Forelimb muscle (tissue), 1 donor: ENCODE results near the gene LARP4. TPM values are rescaled to one million over a fixed set of nuclear protein-coding genes. Genes with fewer than 3 reads are reported as not detected.
"Not testable (repeated sequence)": the region's sequence is repeated elsewhere in the genome, so short reads cannot be mapped to it uniquely, and the experiment has no call there.

ENCODE experiments used
- DNase-seq: peaks from one replicate; pipeline ENCODE4 v3.0.0-alpha.2; 2013; ENCODE audit warnings: low read depth
- polyA plus RNA-seq: library from polyadenylated mRNA; unstranded; fragments of 120-200 nt; gene quantifications from one replicate; pipeline ENCODE4 v1.2.1, GENCODE V29; 2013; ENCODE audit not compliant: insufficient read length

LARP4 gene
- 26.3 TPM for polyA plus RNA-seq

- DNase-seq = peak; percentile 94
These were observed at the start of gene LARP4 for GRCh38 chr12:50400638-50401499. TSS of gene LARP4 (plus strand) at chr12:50400885. CDS start at chr12:50401011, 126 bp downstream.

GRCh38 chr12:50351120-50352043, 49.3 kb upstream of the LARP4 start:
- DNase-seq = no peak

DNA sequence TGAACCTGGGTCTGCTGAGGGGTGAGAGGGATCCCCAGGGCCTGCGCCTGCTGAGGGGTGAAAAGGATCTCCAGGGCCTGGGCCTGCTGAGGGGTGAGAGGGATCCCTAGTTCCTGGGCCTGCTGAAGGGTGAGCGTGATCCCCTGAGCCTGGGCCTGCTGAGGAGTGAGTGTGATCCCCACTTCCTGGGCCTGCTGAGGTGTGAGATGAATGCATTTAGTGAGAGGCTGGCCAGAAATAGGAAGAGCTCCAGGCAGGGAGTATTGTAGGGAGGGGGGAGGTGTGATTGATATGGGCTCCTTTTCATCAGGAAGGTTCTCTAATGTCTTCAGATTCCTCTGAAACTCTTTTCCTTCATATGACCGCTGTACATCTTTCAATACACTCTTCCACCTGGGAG, 47.3 kb upstream of the LARP4 start:
- DNase-seq = no peak

- DNase-seq = no peak
These were observed 46.7 kb upstream of the LARP4 start for GRCh38 chr12:50353869-50354593.

GRCh38 chr12:50354908-50355307, 45.8 kb upstream of the LARP4 start:
- no peak for DNase-seq

- DNase-seq = no peak
These were observed 45.3 kb upstream of the LARP4 start for GRCh38 chr12:50355365-50355764.

DNA sequence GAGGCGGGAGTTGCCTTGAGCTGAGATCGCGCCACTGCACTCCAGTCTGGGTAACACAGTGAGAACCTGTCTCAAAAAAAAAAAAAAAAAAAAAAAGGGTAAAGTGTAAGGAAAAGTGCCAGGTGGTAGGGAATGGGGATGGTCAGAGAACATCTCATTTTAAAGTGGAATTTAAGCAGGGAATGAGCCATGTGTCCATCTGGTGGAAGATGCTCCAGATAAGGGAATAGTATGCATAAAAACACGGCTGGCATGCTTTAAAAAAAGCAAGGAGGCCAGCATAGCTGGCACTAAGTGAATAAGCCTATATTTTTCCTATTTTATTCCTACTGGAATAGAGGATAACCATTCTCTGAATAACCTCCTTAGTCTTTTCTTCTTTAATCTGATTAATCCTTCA, 38.0 kb upstream of the LARP4 start:
- DNase-seq = no peak

- no peak for DNase-seq
These were observed 37.5 kb upstream of the LARP4 start for GRCh38 chr12:50363141-50363540.

GRCh38 chr12:50365709-50366406, 34.8 kb upstream of the LARP4 start:
- no peak for DNase-seq

GRCh38 chr12:50370672-50371071, 30.0 kb upstream of the LARP4 start:
- not testable (repeated sequence) for DNase-seq

DNA sequence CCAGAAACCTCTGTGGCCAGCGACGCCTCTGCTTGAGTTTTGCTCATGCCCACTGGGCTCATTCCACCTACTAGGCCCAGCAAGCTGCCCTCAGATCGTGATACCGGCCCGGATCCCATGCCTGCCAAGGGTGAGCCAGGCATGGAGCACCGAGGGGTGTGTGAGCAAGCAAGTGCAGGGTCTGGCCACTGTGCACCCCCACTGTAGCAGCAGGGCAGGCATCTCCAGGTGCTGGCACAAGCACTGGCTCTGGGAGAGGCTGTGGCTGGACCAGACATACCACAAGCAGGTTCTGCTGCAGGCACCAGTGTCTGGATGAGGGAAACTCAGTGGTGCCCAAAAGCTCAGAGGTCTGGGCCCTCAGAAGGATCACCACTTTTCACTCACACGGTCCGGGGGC, 24.9 kb upstream of the LARP4 start:
- DNase-seq = no peak

GRCh38 chr12:50380761-50381325, 19.8 kb upstream of the LARP4 start:
- DNase-seq = no peak

GRCh38 chr12:50387487-50387886, 13.2 kb upstream of the LARP4 start:
- DNase-seq = no peak

DNA sequence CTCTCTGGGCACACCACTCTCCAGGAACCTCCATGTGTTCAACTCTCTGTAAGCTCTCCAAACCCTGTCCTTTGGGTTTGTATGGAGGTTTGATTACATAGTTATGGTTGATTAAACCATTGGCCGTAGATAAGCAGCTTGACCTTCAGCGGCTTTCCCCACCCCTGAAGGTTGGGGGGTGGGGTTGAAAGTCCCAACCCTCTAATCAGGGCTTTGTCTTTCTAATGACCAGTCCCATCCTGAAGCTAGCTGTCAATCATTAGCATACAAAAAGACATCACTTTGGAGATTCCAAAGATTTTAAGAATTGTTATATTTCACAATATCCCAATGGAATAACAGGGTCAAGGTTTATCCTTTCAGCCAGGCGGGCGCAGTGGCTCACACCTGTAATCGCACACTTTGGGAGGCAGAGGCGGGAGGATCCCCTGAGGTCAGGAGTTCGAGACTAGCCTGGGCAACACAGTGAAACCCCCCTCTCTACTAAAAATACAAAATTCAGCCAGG, 12.7 kb upstream of the LARP4 start:
- DNase-seq = no peak

- not testable (repeated sequence) for DNase-seq
These were observed 11.9 kb upstream of the LARP4 start for GRCh38 chr12:50388793-50389192.

- no peak for DNase-seq
These were observed 10.4 kb upstream of the LARP4 start for GRCh38 chr12:50390316-50390741.

DNA sequence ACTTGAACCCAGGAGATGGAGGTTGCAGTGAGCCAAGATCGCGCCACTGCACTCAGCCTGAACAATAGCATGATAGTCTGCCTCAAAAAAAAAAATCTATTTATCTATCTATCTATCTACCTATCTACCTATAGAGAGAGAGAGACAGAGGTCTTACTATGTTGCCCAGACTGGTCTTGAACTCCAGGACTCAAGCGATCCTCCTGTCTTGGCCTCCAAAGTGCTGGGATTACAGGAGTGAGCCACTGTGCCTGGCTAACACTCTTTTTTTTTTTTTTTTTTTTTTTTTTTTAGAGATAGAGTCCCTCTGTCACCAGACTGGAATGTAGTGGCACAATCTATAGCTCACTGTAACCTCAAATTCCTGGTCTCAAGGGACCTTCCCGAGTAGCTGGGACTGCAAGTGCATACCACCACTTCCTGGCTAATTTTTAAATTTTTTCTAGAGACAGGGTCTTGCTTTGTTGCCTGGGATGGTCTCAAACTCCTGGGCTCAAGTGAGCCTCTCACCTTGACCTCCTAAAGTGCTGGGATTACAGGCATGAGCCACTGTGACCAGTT, 6.1 kb upstream of the LARP4 start:
- DNase-seq = no peak

DNA sequence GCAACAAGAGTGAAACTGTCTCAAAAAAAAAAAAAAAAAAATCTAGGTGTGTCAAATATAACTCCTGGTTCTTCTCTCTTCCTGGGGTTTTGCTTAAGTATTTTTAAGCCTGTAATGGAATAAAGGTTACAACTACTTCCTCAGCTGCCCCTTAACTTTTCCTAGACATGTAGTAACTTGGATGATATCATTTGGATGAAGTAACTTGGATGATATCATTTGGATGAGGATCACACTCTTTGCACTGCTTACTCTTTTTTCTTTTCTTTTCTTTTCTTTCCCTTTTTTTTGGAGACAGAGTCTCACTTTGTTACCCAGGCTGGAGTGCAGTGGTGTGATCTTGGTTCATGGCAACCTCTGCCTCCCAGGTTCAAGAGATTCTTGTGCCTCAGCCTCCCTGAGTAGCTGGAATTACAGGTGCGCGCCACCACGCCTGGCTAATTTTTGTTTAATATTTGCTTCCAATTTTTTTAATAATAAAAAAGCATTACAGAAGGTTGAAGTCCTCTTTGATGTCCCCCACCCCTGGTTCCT, 3.5 kb upstream of the LARP4 start:
- no peak for DNase-seq

- DNase-seq = no peak
These were observed 1.8 kb upstream of the LARP4 start for GRCh38 chr12:50398931-50399330.

DNA sequence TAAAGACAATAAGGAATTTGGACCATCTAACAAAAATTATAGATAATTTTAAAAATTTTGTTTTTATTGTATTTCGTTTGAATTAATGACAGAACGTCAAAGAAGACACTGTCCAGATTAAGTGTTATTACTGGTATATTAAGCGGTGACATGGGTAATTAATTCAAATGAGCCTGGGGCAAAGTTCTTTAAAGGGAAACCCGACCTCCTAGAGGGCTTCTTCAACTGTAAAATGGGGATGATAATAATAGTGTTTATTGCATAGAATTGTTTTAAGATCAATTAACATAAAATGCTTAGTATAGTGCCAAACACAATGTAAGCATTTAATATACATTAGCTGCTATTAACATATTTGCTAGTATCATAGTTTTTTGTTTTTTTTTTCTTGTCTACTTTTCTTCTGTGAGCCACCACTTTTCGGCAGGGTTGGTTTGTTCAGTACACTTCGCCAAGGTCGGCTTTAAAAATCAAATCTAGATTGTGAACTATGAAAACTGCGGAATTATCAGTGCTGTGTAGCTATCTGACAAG, 514 bp upstream of the LARP4 start:
- DNase-seq = no peak
